ENCODE data around the gene NEMF. TPM values are rescaled to one million over a fixed set of nuclear protein-coding genes. Genes with fewer than 3 reads are reported as not detected.
"Not testable (repeated sequence)": the region's sequence is repeated elsewhere in the genome, so short reads cannot be mapped to it uniquely, and the experiment has no call there.

NEMF gene
- total RNA-seq, 1 experiment from 2014 or later: 54.0 TPM

GRCh38 chr14:49876563-49877127 lies 24.1 kb upstream of the NEMF start:
- Histone ChIP-seq H3K9me2 (replicated peaks; ENCODE audit: low read length) (no peaks in the 10 kb centered on the region), H3K9me3 (ENCODE audit: low read length) (no peaks in the 10 kb centered on the region), H3K27ac (ENCODE audit: low read length) (no peak overlapping the region), H3F3A (ENCODE audit: low read length, unreplicated experiment) (no peaks in the 10 kb centered on the region), H3K27me3 (ENCODE audit: low read length) (no peaks in the 10 kb centered on the region), H3K36me3 (ENCODE audit: low read depth, low read length) (no peaks in the 10 kb centered on the region), H3K4me1 (ENCODE audit: insufficient read depth, low read length) (no peaks in the 10 kb centered on the region), H3K9ac (ENCODE audit: low read length) (no peak overlapping the region), H4K20me1 (ENCODE audit: low read length) (no peaks in the 10 kb centered on the region), H3K79me2 (ENCODE audit: low read length) (no peaks in the 10 kb centered on the region), H3K4me3 (ENCODE audit: low read length) (no peak overlapping the region), H2AFZ (ENCODE audit: low read length) (no peak overlapping the region), H3K4me2 (ENCODE audit: low read length) (no peak overlapping the region)
- no peak for ATAC-seq
- TF ChIP-seq EZH2phosphoT487 (IDR thresholded peaks at IDR 0.05; ENCODE audit: borderline replicate concordance, low read length): no peak
- TF ChIP-seq CTCF (conservative IDR thresholded peaks at IDR 0.05; ENCODE audit: low read depth, low read length): no peak
- TF ChIP-seq EZH2 (IDR thresholded peaks at IDR 0.05; ENCODE audit: low read length, unreplicated experiment): no peak
- DNase-seq: no peak
- BruUV-seq (replicated peaks): no TSS peak
- intact Hi-C loops (cut with micrococcal nuclease): no loop called here
- ChIA-PET CTCF (interaction anchor here (0.8 kb wide), 1 partner anchor 344 kb away, joined by 3 read pairs; no protein-coding TSS in a partner anchor), POLR2A (ENCODE audit: unreplicated experiment) (no interaction called here)

- Histone ChIP-seq H3K4me3 (ENCODE audit: low read length) (no peak overlapping the region), H3K9me3 (ENCODE audit: low read length) (no peaks in the 10 kb centered on the region), H3K9me2 (replicated peaks; ENCODE audit: low read length) (no peaks in the 10 kb centered on the region), H3K27me3 (ENCODE audit: low read length) (no peaks in the 10 kb centered on the region), H3K36me3 (ENCODE audit: low read depth, low read length) (no peaks in the 10 kb centered on the region), H4K20me1 (ENCODE audit: low read length) (no peaks in the 10 kb centered on the region), H3K9ac (ENCODE audit: low read length) (no peak overlapping the region), H3K79me2 (ENCODE audit: low read length) (no peaks in the 10 kb centered on the region), H3K4me2 (ENCODE audit: low read length) (no peak overlapping the region), H3K4me1 (ENCODE audit: insufficient read depth, low read length) (no peaks in the 10 kb centered on the region), H3K27ac (ENCODE audit: low read length) (no peak overlapping the region), H3F3A (ENCODE audit: low read length, unreplicated experiment) (no peaks in the 10 kb centered on the region), H2AFZ (ENCODE audit: low read length) (no peak overlapping the region)
- no TSS peak for BruUV-seq (replicated peaks)
- ATAC-seq (no peak), DNase-seq (no peak)
- CTCF ChIA-PET: interaction anchor here (0.8 kb wide), 1 partner anchor 345 kb away, joined by 3 read pairs; no protein-coding TSS in a partner anchor
- intact Hi-C loops (cut with micrococcal nuclease): no loop called here
- POLR2A ChIA-PET (ENCODE audit: unreplicated experiment): interaction anchor here (0.6 kb wide), 1 partner anchor 137 kb away, joined by 4 read pairs; no protein-coding TSS in a partner anchor
- TF ChIP-seq EZH2 (IDR thresholded peaks at IDR 0.05; ENCODE audit: low read length, unreplicated experiment) (no peak), EZH2phosphoT487 (IDR thresholded peaks at IDR 0.05; ENCODE audit: borderline replicate concordance, low read length) (no peak), CTCF (conservative IDR thresholded peaks at IDR 0.05; ENCODE audit: low read depth, low read length) (no peak)
Observed at GRCh38 chr14:49875640-49876198, 23.1 kb upstream of the NEMF start.

GRCh38 chr14:49873548-49873947 lies 21.0 kb upstream of the NEMF start:
- H3K9ac ChIP-seq (ENCODE audit: low read length); H4K20me1 ChIP-seq (ENCODE audit: low read length); H3K27ac ChIP-seq (ENCODE audit: low read length); intact Hi-C loops (cut with micrococcal nuclease); DNase-seq; POLR2A ChIA-PET (ENCODE audit: unreplicated experiment); BruUV-seq (replicated peaks); H3K36me3 ChIP-seq (ENCODE audit: low read depth, low read length); H3K9me3 ChIP-seq (ENCODE audit: low read length); ATAC-seq; H3F3A ChIP-seq (ENCODE audit: low read length, unreplicated experiment); H2AFZ ChIP-seq (ENCODE audit: low read length); H3K9me2 ChIP-seq (replicated peaks; ENCODE audit: low read length); H3K4me2 ChIP-seq (ENCODE audit: low read length); CTCF ChIA-PET; H3K4me3 ChIP-seq (ENCODE audit: low read length); H3K27me3 ChIP-seq (ENCODE audit: low read length); H3K79me2 ChIP-seq (ENCODE audit: low read length): not testable (repeated sequence)
- peaks cover 11% of the 10 kb centered on the region for H3K4me1 ChIP-seq (ENCODE audit: insufficient read depth, low read length)
